CD4-positive, alpha-beta T cell treated with Interleukin-4 for 4 hours (primary cell): ENCODE results near the gene GLIS1.

Experiments
- DNase-seq: peaks from one replicate; pipeline ENCODE4 v3.0.0-alpha.2; 2020

GLIS1 gene

GRCh38 chr1:53672785-53673184, 66.2 kb downstream of the GLIS1 start:
- DNase-seq = no peak

GRCh38 chr1:53672243-53672642, 66.7 kb downstream of the GLIS1 start:
- DNase-seq = no peak

- no peak for DNase-seq
Observed at GRCh38 chr1:53669621-53670191, 69.3 kb downstream of the GLIS1 start.

DNA sequence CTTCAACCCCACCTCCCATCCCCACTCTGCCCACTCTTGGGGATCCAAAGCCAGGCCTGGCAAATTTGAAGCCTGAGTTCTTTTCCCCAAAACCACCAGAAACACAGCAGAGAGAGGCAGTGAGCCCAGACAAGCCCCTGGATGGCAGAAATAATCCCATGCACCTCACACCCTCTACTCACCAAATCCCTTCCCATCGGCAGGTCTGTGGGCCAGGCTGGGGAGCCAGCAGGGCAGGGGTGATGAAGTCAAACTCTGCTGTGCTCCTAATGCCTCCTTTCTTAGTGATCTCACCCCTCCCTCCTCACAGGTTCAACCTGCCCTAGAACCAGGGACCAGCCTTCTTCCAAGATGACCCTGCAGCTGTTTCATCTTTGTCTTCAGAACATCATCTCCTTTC, 72.4 kb downstream of the GLIS1 start:
- DNase-seq = no peak

- DNase-seq = no peak
Observed at GRCh38 chr1:53665996-53666395, 73.0 kb downstream of the GLIS1 start.

DNA sequence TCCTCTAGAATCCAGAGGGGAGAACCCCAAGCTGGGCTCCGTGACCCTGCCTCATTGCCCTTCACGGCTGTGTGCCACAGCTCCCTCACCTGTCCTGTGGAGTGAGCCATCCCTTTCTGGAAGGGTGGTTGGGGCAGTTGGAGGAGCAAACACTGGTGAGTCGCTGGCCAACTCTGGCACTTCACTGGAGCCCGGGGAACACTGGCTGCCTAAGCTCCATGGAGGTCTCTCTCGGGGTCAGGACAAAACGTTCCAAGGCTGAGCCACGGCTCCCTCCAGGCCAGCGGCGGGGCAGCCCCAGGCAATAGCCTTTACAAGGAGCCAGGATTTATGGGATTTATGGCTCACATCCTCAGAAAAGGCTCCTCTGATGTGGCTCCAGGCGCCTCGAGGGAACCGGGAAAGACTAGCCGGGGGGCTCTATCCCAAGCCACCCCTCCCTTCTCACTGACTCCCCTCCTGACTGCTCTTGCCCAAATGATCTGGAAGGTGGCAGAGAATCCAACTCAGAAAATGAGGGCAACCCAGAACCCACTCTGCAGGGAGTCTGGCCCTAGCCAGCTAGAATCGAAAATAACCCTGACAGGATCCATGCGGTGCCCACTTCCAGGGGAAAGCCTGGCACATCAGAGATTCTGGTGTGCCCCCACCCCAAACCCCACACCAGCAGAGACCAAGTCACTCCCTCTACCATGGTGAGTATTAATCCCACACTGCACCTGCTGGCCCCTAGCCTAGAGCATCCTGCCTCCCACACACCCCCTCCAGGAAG, 75.2 kb downstream of the GLIS1 start:
- DNase-seq = no peak

DNA sequence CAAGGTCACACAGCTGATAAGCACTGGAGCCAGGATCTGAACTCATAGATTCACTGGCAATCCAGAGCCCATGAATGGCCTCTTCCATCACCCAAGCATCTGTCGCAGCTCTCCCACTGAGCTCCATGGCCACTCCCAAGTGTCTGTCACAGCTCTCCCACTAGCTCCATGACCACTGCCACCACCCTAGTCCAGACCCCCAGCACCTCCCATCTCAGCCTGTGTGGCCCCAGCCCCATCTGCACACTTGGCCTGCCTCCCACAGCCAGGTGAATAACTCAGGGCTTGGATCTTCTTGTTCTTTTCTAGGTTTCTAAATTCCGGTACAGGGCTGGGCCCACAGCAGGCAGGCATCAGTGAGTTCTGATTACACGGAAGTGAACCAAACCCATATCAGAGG, 76.0 kb downstream of the GLIS1 start:
- DNase-seq = no peak

- no peak for DNase-seq
Observed at GRCh38 chr1:53662169-53662568, 76.8 kb downstream of the GLIS1 start.

- DNase-seq = no peak
Observed at GRCh38 chr1:53661496-53661895, 77.5 kb downstream of the GLIS1 start.

GRCh38 chr1:53660666-53661065, 78.3 kb downstream of the GLIS1 start:
- no peak for DNase-seq

DNA sequence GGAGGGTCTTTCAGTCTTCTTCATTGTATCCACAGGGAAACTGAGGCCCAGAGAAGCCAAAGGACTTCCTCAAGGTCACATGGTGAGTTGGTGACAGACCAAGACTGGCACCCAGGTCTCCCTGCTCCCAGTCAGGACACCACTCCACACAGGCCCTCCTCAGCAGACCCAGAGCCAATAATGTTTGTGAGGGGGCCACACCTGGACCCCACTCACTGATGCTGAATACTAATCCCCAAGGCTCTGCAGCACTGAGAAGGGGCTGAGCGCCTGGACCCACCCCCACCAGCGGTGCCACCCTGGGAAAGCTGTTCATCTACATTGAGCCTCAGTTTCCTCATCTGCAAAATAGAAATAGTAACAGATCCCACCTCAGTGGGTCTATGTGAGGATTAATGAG, 79.5 kb downstream of the GLIS1 start:
- DNase-seq = no peak

DNA sequence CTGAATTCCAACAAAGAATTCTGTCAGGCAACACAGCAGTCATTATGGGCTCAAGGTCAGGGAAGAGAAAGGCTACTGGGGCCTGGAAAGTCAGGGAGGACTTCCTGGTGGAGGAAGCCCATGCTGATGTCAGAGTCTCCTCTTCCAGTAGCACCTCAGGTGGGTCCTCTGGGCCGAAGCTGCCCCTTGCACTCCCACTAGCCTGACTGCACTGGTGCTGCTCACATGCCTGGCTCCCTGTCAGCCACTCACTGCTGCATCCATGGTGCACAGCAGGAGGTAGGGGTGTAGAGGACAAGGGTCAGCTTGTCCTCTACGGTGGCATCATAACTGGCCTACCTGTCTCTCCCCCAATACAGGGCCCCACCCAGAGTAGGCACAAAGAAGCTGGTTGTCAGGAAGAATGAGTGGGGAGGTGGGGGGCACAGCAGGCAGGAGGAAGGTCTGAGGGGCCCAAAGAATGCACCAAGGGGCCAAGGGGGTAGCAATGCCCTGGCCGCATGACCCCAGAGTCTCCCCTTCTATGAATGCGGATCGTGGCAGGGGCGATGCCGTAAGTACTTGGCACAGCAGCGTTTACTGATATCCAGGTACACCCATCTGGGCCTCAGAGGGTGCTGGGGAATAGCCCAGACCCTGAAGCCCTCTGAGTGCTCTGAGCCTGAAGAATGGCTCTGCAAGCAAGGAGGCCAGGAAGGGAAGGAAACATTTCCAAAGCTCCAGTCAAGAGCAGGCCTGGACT, 80.3 kb downstream of the GLIS1 start:
- no peak for DNase-seq

- no peak for DNase-seq
Observed at GRCh38 chr1:53657891-53658396, 81.0 kb downstream of the GLIS1 start.

DNA sequence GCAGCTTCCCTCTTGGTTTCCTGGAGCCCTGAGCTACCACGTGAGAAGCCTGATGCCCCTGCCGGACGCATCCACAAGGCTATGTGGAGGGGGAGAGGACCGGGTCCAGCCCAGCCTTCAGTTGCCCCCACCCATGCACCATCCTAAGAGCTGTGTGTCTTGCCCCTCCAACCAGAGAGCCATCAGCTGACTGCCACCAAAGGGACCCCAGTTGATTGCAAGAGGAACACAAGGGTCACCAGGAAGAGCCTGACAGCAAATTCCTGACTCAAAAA, 81.5 kb downstream of the GLIS1 start:
- no peak for DNase-seq

- no peak for DNase-seq
Observed at GRCh38 chr1:53656747-53657530, 82.0 kb downstream of the GLIS1 start.

DNA sequence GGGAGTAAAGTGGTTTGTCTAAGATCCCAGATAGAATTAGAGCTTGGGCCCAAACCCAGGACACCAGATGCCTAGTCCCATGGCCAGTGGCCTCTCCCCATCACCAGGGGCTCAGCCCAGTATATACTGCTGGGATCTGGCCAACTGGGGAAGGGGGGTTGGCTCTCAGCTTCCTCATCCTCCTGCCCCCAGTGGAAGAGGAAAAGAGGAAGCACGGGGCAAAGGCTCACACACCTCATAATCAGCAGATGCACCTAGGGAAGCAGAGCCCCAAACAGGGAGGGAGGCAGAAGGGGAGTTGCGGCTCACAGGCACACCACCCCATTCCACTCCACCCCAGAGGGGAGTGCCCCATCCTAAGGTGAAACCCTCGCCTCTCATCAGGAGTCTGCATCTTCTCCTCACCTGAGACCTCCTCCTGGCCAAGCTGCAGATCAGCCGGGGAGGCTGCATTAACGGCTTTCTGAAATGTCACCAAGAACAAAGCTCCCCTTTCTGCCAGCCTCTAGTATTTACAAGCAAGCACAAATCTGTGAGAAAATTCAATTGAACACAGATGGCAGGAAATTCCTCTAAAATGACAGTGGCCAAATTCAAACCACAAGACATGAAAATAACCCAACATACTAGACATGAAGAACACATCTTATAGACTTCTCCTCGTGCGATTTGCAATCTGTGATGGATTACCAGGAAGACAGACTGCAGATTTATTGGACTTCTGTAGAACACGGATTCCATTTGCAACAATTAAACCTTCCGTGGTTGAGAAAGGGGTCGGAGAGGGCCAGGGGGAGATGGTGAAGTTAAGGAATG, 82.8 kb downstream of the GLIS1 start:
- DNase-seq = no peak

DNA sequence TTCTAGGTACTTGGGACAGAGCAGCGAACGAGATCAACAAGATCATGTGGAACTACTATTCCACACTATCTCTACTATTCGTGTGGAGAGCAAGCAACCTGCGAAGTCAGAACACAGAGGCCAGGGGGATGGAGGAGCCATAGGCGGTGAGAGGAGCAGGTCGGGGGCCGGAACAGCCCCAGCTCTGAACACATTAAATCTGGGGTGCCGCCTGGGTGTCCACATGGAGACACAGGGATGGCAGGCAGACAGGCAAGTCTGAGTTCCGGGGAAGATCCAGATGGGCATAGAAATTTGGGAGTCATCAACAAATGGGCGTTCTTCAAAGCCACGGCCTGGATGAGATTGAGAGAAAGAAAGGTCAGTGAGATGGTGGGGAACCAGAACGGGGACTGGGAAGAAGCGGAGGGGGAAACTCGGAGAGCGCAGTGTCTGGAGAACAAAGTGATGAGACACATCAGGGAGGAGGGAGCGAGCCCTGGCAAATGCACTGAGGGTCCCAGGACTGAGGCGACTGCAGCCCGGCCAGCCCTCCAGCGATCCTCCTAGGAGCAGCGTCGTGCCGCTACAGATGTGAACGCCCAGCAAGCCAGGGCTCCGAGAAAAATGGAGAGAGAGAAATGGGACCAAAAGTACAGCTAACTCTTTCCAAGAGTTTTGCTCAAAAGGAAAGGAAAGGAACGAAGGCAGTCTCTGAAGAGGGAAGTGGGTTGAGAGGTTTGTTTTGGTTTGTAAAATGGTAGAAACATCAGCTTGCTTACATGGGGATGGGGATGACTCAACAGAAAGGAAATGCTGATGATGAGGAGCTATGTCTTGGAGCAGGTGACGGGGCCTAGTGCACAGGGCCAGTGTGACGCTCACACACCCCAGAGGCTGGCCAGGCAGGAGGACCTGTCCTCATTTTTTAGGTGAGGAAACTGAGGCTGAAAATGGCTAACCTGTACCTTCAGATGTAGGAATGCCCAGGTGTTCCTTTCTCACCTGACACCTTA, 84.5 kb downstream of the GLIS1 start:
- DNase-seq = no peak

DNA sequence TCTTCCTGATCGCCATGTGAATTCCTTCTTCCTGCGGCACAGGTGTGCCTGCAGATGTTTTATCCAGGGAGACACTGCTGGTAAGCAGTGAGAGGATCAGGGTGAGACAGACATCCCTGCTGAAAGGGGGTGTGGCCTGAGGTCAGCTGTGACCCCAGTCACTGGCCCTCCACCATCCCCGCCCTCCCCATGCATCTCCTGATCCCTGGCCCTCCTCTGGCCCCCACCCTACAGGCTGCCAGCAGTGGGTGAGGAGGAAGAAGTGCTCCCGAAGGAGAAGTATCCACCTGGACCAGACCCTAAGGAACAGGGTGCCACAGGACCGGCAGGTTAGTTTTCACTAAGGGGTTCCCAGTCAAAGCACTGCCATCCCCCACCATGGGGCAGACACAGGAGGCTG, 85.3 kb downstream of the GLIS1 start:
- no peak for DNase-seq

GRCh38 chr1:53653200-53653575, 85.8 kb downstream of the GLIS1 start:
- DNase-seq = no peak

- no peak for DNase-seq
Observed at GRCh38 chr1:53652441-53653199, 86.3 kb downstream of the GLIS1 start.

- no peak for DNase-seq
Observed at GRCh38 chr1:53651356-53651755, 87.6 kb downstream of the GLIS1 start.
